Mesenchymal stem cell (in vitro differentiated cells and primary cell): Measurements from ENCODE around the gene PTPA.
"Not testable (repeated sequence)": the region's sequence is repeated elsewhere in the genome, so short reads cannot be mapped to it uniquely, and the experiment has no call there.

Experiments used
- DNase-seq: peaks from one replicate; pipeline ENCODE4 v3.0.0-alpha.2; 2013
- H2AFZ ChIP-seq: one replicate; pipeline ENCODE4 v1.6.1; 2013; ENCODE audit warnings: low read depth, mild to moderate bottlenecking, control low read depth, inconsistent platforms, low read length, moderate library complexity
- H2AK5ac ChIP-seq: 2 replicates; pipeline ENCODE4 v1.6.1; 2013; ENCODE audit warnings: low read length, moderate library complexity, mild to moderate bottlenecking, inconsistent platforms; ENCODE audit not compliant: severe bottlenecking
- H2BK120ac ChIP-seq: one replicate; pipeline ENCODE4 v1.6.1; 2013; ENCODE audit warnings: low read depth, mild to moderate bottlenecking, inconsistent platforms, low read length, moderate library complexity
- H2BK12ac ChIP-seq, 2 experiments: one replicate each; pipeline ENCODE4 v1.6.1; 2013; ENCODE audit warnings: inconsistent platforms in 2 of 2, low read length in 2 of 2, mild to moderate bottlenecking in 2 of 2, moderate library complexity in 2 of 2, control low read depth in 1 of 2
- H2BK15ac ChIP-seq: one replicate; pipeline ENCODE4 v1.6.1; 2013; ENCODE audit warnings: mild to moderate bottlenecking, low read depth, inconsistent platforms; ENCODE audit not compliant: poor library complexity, severe bottlenecking
- H2BK5ac ChIP-seq: 2 replicates; pipeline ENCODE4 v1.6.1; 2013; ENCODE audit warnings: low read depth, mild to moderate bottlenecking, low read length, control low read depth, inconsistent platforms; ENCODE audit not compliant: poor library complexity, severe bottlenecking
- H3K14ac ChIP-seq, 2 experiments: one replicate each; pipeline ENCODE4 v1.6.1; 2013; ENCODE audit warnings: inconsistent platforms in 2 of 2, low read length in 2 of 2, control low read depth in 1 of 2, mild to moderate bottlenecking in 1 of 2, moderate library complexity in 1 of 2
- H3K18ac ChIP-seq, 2 experiments: one replicate each; pipeline ENCODE4 v1.6.1; 2013; ENCODE audit warnings: inconsistent platforms in 2 of 2, low read length in 2 of 2, control low read depth in 1 of 2, low read depth in 1 of 2, mild to moderate bottlenecking in 1 of 2
- H3K23ac ChIP-seq, 2 experiments: one replicate each; pipeline ENCODE4 v1.6.1; 2013; ENCODE audit warnings: inconsistent platforms in 2 of 2, low read length in 2 of 2, mild to moderate bottlenecking in 2 of 2, moderate library complexity in 2 of 2, control low read depth in 1 of 2
- H3K27ac ChIP-seq: 2 replicates; pipeline ENCODE4 v1.5.1; 2013; ENCODE audit warnings: mild to moderate bottlenecking, moderate library complexity, low read length, control low read depth, inconsistent platforms; ENCODE audit not compliant: poor library complexity, severe bottlenecking
- H3K27me3 ChIP-seq, 2 experiments: 2 replicates each; pipeline versions ENCODE4 v1.6.1 to v1.7.0; 2013; ENCODE audit warnings: low read length in 2 of 2, mild to moderate bottlenecking in 2 of 2, moderate library complexity in 2 of 2, control low read depth in 1 of 2, inconsistent platforms in 1 of 2; ENCODE audit not compliant: control insufficient read depth in 1 of 2, insufficient read depth in 1 of 2
- H3K36me3 ChIP-seq, 2 experiments: 2 replicates each; pipeline versions ENCODE4 v1.6.1 to v1.7.0; 2013; ENCODE audit warnings: low read length in 2 of 2, control low read depth in 1 of 2, inconsistent platforms in 1 of 2, low read depth in 1 of 2, mild to moderate bottlenecking in 1 of 2; ENCODE audit not compliant: insufficient read depth in 2 of 2, control insufficient read depth in 1 of 2
- H3K4ac ChIP-seq, 2 experiments: one replicate each; pipeline ENCODE4 v1.6.1; 2013; ENCODE audit warnings: inconsistent platforms in 2 of 2, low read length in 2 of 2, mild to moderate bottlenecking in 2 of 2, moderate library complexity in 2 of 2, control low read depth in 1 of 2, low read depth in 1 of 2
- H3K4me1 ChIP-seq: 2 replicates; pipeline ENCODE4 v1.6.1; 2013; ENCODE audit warnings: low read depth, low read length, control low read depth; ENCODE audit not compliant: control insufficient read depth, insufficient read depth
- H3K4me2 ChIP-seq: 2 replicates; pipeline ENCODE4 v1.6.1; 2013; ENCODE audit warnings: low read length, mild to moderate bottlenecking, inconsistent platforms; ENCODE audit not compliant: poor library complexity, severe bottlenecking
- H3K4me3 ChIP-seq, 2 experiments: 2 replicates each; pipeline versions ENCODE4 v1.5.1 to v1.7.0; 2013; ENCODE audit warnings: low read length in 2 of 2, mild to moderate bottlenecking in 2 of 2, control low read depth in 1 of 2, low read depth in 1 of 2; ENCODE audit not compliant: insufficient read depth in 1 of 2
- H3K79me1 ChIP-seq: replicated peaks from 2 replicates; pipeline ENCODE4 v1.6.1; 2013; ENCODE audit warnings: mild to moderate bottlenecking, control low read depth, low read length, inconsistent platforms; ENCODE audit not compliant: poor library complexity, severe bottlenecking
- H3K9ac ChIP-seq: 2 replicates; pipeline ENCODE4 v1.7.0; 2013; ENCODE audit warnings: mild to moderate bottlenecking, low read length, moderate library complexity
- H3K9me3 ChIP-seq: 2 replicates; pipeline ENCODE4 v1.7.0; 2013; ENCODE audit warnings: mild to moderate bottlenecking, low read length; ENCODE audit not compliant: control insufficient read depth
- H4K8ac ChIP-seq: one replicate; pipeline ENCODE4 v1.6.1; 2013; ENCODE audit warnings: inconsistent platforms, mild to moderate bottlenecking, low read length, moderate library complexity
- H4K91ac ChIP-seq: one replicate; pipeline ENCODE4 v1.6.1; 2013; ENCODE audit warnings: mild to moderate bottlenecking, low read length, inconsistent platforms
- WGBS: methylation state at CpG from one replicate; pipeline ENCODE4 v1.1.7; 2013; ENCODE audit warnings: mixed read lengths; 5-methylcytosine and 5-hydroxymethylcytosine counted together

The PTPA gene

GRCh38 chr9:129161534-129161837, 50.3 kb downstream of the PTPA start:
- no peak for DNase-seq
- Histone ChIP-seq H3K14ac (no peak overlapping the region), H3K4me1 (peaks cover 6% of the 10 kb centered on the region), H3K4ac (no peak overlapping the region), H3K27me3 (no peaks in the 10 kb centered on the region), H3K18ac (no peak overlapping the region), H2BK120ac (no peak overlapping the region), H2BK5ac (no peak overlapping the region), H2BK15ac (no peak overlapping the region), H3K9ac (peak overlapping the region; percentile 66), H2BK12ac (no peak overlapping the region), H3K27ac (no peak overlapping the region), H3K79me1 (peaks cover 1% of the 10 kb centered on the region), H3K4me3 (peak overlapping the region in 1 of 2 experiments; percentile 65), H4K8ac (no peak overlapping the region), H3K9me3 (no peaks in the 10 kb centered on the region), H4K91ac (no peak overlapping the region), H3K23ac (no peak overlapping the region), H2AFZ (no peak overlapping the region), H3K36me3 (peaks cover 0 to 50% of the 10 kb centered on the region in 2 experiments), H2AK5ac (no peak overlapping the region), H3K4me2 (no peak overlapping the region)
- WGBS: 95% methylated on average over 9 of the region's 9 CpGs

GRCh38 chr9:129162497-129163197, 51.4 kb downstream of the PTPA start:
- H2BK5ac ChIP-seq: no peak overlapping the region
- H3K9me3 ChIP-seq: no peaks in the 10 kb centered on the region

GRCh38 chr9:129163198-129163670, 52.0 kb downstream of the PTPA start:
- H3K36me3 ChIP-seq: peaks cover 0 to 38% of the 10 kb centered on the region in 2 experiments
- peak overlapping the region; percentile 76 for H4K8ac ChIP-seq
- H3K9ac ChIP-seq: peak overlapping the region; percentile 71
- H3K27ac ChIP-seq, H3K23ac ChIP-seq, H2BK120ac ChIP-seq, H3K27me3 ChIP-seq, DNase-seq, H3K79me1 ChIP-seq, H2AFZ ChIP-seq, H2AK5ac ChIP-seq, H3K14ac ChIP-seq, H4K91ac ChIP-seq, H3K4ac ChIP-seq, H3K4me2 ChIP-seq, H3K9me3 ChIP-seq, H2BK5ac ChIP-seq, H2BK15ac ChIP-seq: not testable (repeated sequence)
- H3K18ac ChIP-seq: peak overlapping the region in 1 of 2 experiments; percentile 71
- H3K4me1 ChIP-seq: peaks cover 15% of the 10 kb centered on the region
- WGBS: 85% methylated on average over 5 of the region's 5 CpGs
- H3K4me3 ChIP-seq: peak overlapping the region in 1 of 2 experiments; percentile 50
- peak overlapping the region in 1 of 2 experiments; percentile 75 for H2BK12ac ChIP-seq

More at GRCh38 chr9:129162497-129163197, 51.4 kb downstream of the PTPA start:
- H2BK120ac ChIP-seq: no peak overlapping the region
- H3K4ac ChIP-seq: no peak overlapping the region
- peaks cover 0 to 43% of the 10 kb centered on the region in 2 experiments for H3K36me3 ChIP-seq
- H4K8ac ChIP-seq: peak overlapping the region; percentile 21
- H3K14ac ChIP-seq: no peak overlapping the region
- H3K27ac ChIP-seq: no peak overlapping the region
- peak overlapping the region in 1 of 2 experiments; percentile 65 for H3K4me3 ChIP-seq
- no peak overlapping the region for H2AFZ ChIP-seq
- WGBS: 97% methylated on average over 8 of the region's 11 CpGs
- DNase-seq: no peak
- H3K18ac ChIP-seq: no peak overlapping the region
- H3K27me3 ChIP-seq: no peaks in the 10 kb centered on the region
- H3K9ac ChIP-seq: no peak overlapping the region
- peak overlapping the region in 1 of 2 experiments; percentile 11 for H2BK12ac ChIP-seq
- peak overlapping the region; percentile 45 for H2BK15ac ChIP-seq
- no peak overlapping the region for H3K23ac ChIP-seq
- H3K4me2 ChIP-seq: no peak overlapping the region
- H2AK5ac ChIP-seq: no peak overlapping the region
- peak overlapping the region; percentile 86 for H4K91ac ChIP-seq
- peaks cover 1% of the 10 kb centered on the region for H3K79me1 ChIP-seq
- peaks cover 11% of the 10 kb centered on the region for H3K4me1 ChIP-seq

GRCh38 chr9:129163753-129164152, 52.5 kb downstream of the PTPA start:
- no peak overlapping the region for H3K4ac ChIP-seq
- H2AFZ ChIP-seq: no peak overlapping the region
- no peak overlapping the region for H2BK5ac ChIP-seq
- H3K27ac ChIP-seq: no peak overlapping the region
- WGBS: 92% methylated on average over 10 of the region's 10 CpGs
- H3K27me3 ChIP-seq: no peaks in the 10 kb centered on the region
- H2BK15ac ChIP-seq: no peak overlapping the region
- peak overlapping the region; percentile 76 for H4K8ac ChIP-seq
- H3K36me3 ChIP-seq: peaks cover 0 to 35% of the 10 kb centered on the region in 2 experiments
- peak overlapping the region; percentile 88 for H4K91ac ChIP-seq
- peaks cover 17% of the 10 kb centered on the region for H3K4me1 ChIP-seq
- no peak overlapping the region for H3K4me2 ChIP-seq
- peaks cover 1% of the 10 kb centered on the region for H3K79me1 ChIP-seq
- peak overlapping the region in 1 of 2 experiments; percentile 50 for H3K4me3 ChIP-seq
- no peak overlapping the region for H2AK5ac ChIP-seq
- peak overlapping the region in 1 of 2 experiments; percentile 75 for H2BK12ac ChIP-seq
- peak overlapping the region; percentile 71 for H3K9ac ChIP-seq
- H3K18ac ChIP-seq: peak overlapping the region in 1 of 2 experiments; percentile 71
- no peaks in the 10 kb centered on the region for H3K9me3 ChIP-seq
- no peak overlapping the region for H3K23ac ChIP-seq
- peak overlapping the region in 1 of 2 experiments; percentile 4 for H3K14ac ChIP-seq
- DNase-seq: no peak
- H2BK120ac ChIP-seq: no peak overlapping the region
